HEK293 (cell line): ENCODE results near the gene RACK1.

ENCODE experiments used
- GLIS2 ChIP-seq: fragments of 450-650 bp; formaldehyde crosslinking; IDR thresholded peaks from 2 replicates; pipeline ENCODE4 v1.5.1; 2016; ENCODE audit warnings: missing biosample characterization, missing genetic modification characterization
- MYNN ChIP-seq: fragments of 450-650 bp; formaldehyde crosslinking; IDR thresholded peaks from 2 replicates; pipeline ENCODE4 v1.5.1; 2016; ENCODE audit warnings: missing biosample characterization, missing genetic modification characterization, borderline replicate concordance
- MZF1 ChIP-seq: fragments of 450-650 bp; formaldehyde crosslinking; IDR thresholded peaks from 2 replicates; pipeline ENCODE4 v1.5.1; 2017; ENCODE audit warnings: missing biosample characterization, missing genetic modification characterization, borderline replicate concordance
- SCRT2 ChIP-seq: fragments of 450-650 bp; formaldehyde crosslinking; IDR thresholded peaks from 2 replicates; pipeline ENCODE4 v1.5.1; 2016; ENCODE audit warnings: missing biosample characterization, missing genetic modification characterization
- SP2 ChIP-seq: fragments of 450-650 bp; formaldehyde crosslinking; IDR thresholded peaks from 2 replicates; pipeline ENCODE4 v1.5.1; 2016; ENCODE audit warnings: missing biosample characterization, missing genetic modification characterization
- ZFP41 ChIP-seq: fragments of 450-650 bp; formaldehyde crosslinking; IDR thresholded peaks from 2 replicates; pipeline ENCODE4 v1.5.1; 2016; ENCODE audit warnings: missing biosample characterization, missing genetic modification characterization, borderline replicate concordance
- ZIC2 ChIP-seq: fragments of 450-650 bp; formaldehyde crosslinking; IDR thresholded peaks from 2 replicates; pipeline ENCODE4 v1.5.1; 2016; ENCODE audit warnings: missing biosample characterization, missing genetic modification characterization
- ZNF133 ChIP-seq: fragments of 450-650 bp; formaldehyde crosslinking; IDR thresholded peaks from 2 replicates; pipeline ENCODE4 v1.5.1; 2016; ENCODE audit warnings: missing biosample characterization, missing genetic modification characterization
- ZNF169 ChIP-seq: fragments of 450-650 bp; formaldehyde crosslinking; IDR thresholded peaks from 2 replicates; pipeline ENCODE4 v1.5.1; 2016; ENCODE audit warnings: missing biosample characterization, missing genetic modification characterization
- ZNF211 ChIP-seq: fragments of 450-650 bp; formaldehyde crosslinking; IDR thresholded peaks from 2 replicates; pipeline ENCODE4 v1.5.1; 2016; ENCODE audit warnings: low read depth, missing biosample characterization, missing genetic modification characterization
- ZNF239 ChIP-seq: fragments of 450-650 bp; formaldehyde crosslinking; IDR thresholded peaks from 2 replicates; pipeline ENCODE4 v1.5.1; 2016; ENCODE audit warnings: missing biosample characterization, missing genetic modification characterization
- ZNF335 ChIP-seq: fragments of 450-650 bp; formaldehyde crosslinking; conservative IDR thresholded peaks from 2 replicates; pipeline ENCODE4 v1.5.1; 2016; ENCODE audit warnings: missing biosample characterization, missing genetic modification characterization
- ZNF350 ChIP-seq: fragments of 450-650 bp; formaldehyde crosslinking; IDR thresholded peaks from 2 replicates; pipeline ENCODE4 v1.5.0; 2017; ENCODE audit warnings: missing biosample characterization, mild to moderate bottlenecking, missing genetic modification characterization
- ZNF354C ChIP-seq: fragments of 450-650 bp; formaldehyde crosslinking; IDR thresholded peaks from 2 replicates; pipeline ENCODE4 v1.5.1; 2016; ENCODE audit warnings: missing biosample characterization, missing genetic modification characterization, low read depth, borderline replicate concordance
- ZNF391 ChIP-seq: fragments of 450-650 bp; formaldehyde crosslinking; IDR thresholded peaks from 2 replicates; pipeline ENCODE4 v1.5.1; 2016; ENCODE audit warnings: low read depth, missing biosample characterization, missing genetic modification characterization, borderline replicate concordance
- ZNF600 ChIP-seq: fragments of 450-650 bp; formaldehyde crosslinking; IDR thresholded peaks from 2 replicates; pipeline ENCODE4 v1.5.1; 2016; ENCODE audit warnings: missing biosample characterization, missing genetic modification characterization
- ZNF626 ChIP-seq: fragments of 450-650 bp; sonication (Bioruptor Pico); formaldehyde crosslinking; IDR thresholded peaks from 2 replicates; pipeline ENCODE4 v1.5.1; 2018; ENCODE audit warnings: missing biosample characterization, missing genetic modification characterization, inconsistent platforms
- ZNF776 ChIP-seq: fragments of 450-650 bp; formaldehyde crosslinking; IDR thresholded peaks from 2 replicates; pipeline ENCODE4 v1.5.0; 2017; ENCODE audit warnings: missing biosample characterization, missing genetic modification characterization, borderline replicate concordance
- ZNF830 ChIP-seq: fragments of 450-650 bp; IDR thresholded peaks from 2 replicates; pipeline ENCODE4 v1.5.0; 2018; ENCODE audit warnings: missing biosample characterization, missing genetic modification characterization, low read depth, mild to moderate bottlenecking, moderate library complexity
- ZNF837 ChIP-seq: fragments of 450-650 bp; formaldehyde crosslinking; IDR thresholded peaks from 2 replicates; pipeline ENCODE4 v1.5.1; 2016; ENCODE audit warnings: missing biosample characterization, missing genetic modification characterization
- ZNF843 ChIP-seq: fragments of 450-650 bp; formaldehyde crosslinking; IDR thresholded peaks from 2 replicates; pipeline ENCODE4 v1.5.1; 2016; ENCODE audit warnings: missing biosample characterization, missing genetic modification characterization
- ZSCAN30 ChIP-seq: fragments of 450-650 bp; IDR thresholded peaks from 2 replicates; pipeline ENCODE4 v1.5.1; 2018; ENCODE audit warnings: missing biosample characterization, mild to moderate bottlenecking, missing genetic modification characterization, moderate library complexity
- TF ChIP-seq, protein P1 (sequence below): fragments of 450-650 bp; formaldehyde crosslinking; IDR thresholded peaks from 2 replicates; pipeline ENCODE4 v1.5.1; 2017; ENCODE audit warnings: missing biosample characterization, missing genetic modification characterization
- TF ChIP-seq, protein P2 (sequence below): fragments of 450-650 bp; formaldehyde crosslinking; IDR thresholded peaks from 2 replicates; pipeline ENCODE4 v1.5.1; 2016; ENCODE audit warnings: missing biosample characterization, missing genetic modification characterization
- TF ChIP-seq, protein P3 (sequence below): fragments of 450-650 bp; formaldehyde crosslinking; IDR thresholded peaks from 2 replicates; pipeline ENCODE4 v1.5.1; 2016; ENCODE audit warnings: missing biosample characterization, missing genetic modification characterization
- TF ChIP-seq, protein P4 (sequence below): fragments of 450-650 bp; formaldehyde crosslinking; IDR thresholded peaks from 2 replicates; pipeline ENCODE4 v1.5.1; 2016; ENCODE audit warnings: missing biosample characterization, missing genetic modification characterization
- TF ChIP-seq, protein P5 (sequence below): fragments of 450-650 bp; IDR thresholded peaks from 2 replicates; pipeline ENCODE4 v1.5.1; 2018; ENCODE audit warnings: missing biosample characterization, missing genetic modification characterization
- TF ChIP-seq, protein P6 (sequence below): fragments of 450-650 bp; IDR thresholded peaks from 2 replicates; pipeline ENCODE4 v1.5.1; 2018; ENCODE audit warnings: missing biosample characterization, mild to moderate bottlenecking, missing genetic modification characterization
- TF ChIP-seq, protein P7 (sequence below): IDR thresholded peaks from 2 replicates; pipeline ENCODE4 v1.6.1; 2011; ENCODE audit warnings: mild to moderate bottlenecking, low read depth, low read length, borderline replicate concordance
- TF ChIP-seq, protein P8 (sequence below): fragments of 450-650 bp; formaldehyde crosslinking; IDR thresholded peaks from 2 replicates; pipeline ENCODE4 v1.5.1; 2016; ENCODE audit warnings: missing biosample characterization, missing genetic modification characterization

RACK1 gene

DNA sequence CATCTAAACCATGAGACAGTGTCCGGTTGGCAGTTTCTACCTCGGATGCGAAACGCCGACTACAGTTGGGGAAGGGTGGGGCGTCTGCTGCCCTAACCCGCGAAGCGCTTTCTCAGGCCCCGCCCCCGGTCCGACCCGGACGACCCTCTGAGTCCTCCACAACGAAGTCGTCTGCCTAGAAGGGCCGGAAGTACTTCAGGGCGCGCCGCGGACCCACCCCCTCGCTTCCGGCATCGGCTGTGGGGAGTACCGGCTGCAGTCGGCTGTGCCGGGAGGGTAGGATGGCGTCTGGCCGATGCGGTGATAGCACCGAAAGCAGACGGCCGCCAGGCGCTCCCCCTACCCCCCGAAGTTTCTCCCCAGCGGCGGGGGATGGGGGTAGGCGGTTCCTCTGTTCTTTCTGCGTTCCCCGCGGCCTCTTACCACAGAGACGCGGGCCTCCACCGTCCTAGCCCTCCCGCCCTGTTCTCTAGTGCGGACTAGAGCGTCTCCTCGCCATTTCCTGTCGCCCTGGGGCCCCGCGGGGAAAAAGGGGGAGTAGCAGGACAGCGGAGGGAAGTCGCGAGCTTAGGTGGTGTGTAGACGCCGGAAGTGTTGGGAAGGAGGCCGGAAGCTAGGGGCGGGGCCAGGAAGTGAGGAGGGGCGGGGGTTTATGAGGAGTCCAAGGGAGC, 20.5 kb downstream of the RACK1 start, which contains the start of gene TRIM41 (continued):
- TF ChIP-seq MYNN (tag by site-specific recombination), result 0 out of 2 replicates have a peak, but pooled peaks have one; percentile 46
- TF ChIP-seq, protein P1, sequence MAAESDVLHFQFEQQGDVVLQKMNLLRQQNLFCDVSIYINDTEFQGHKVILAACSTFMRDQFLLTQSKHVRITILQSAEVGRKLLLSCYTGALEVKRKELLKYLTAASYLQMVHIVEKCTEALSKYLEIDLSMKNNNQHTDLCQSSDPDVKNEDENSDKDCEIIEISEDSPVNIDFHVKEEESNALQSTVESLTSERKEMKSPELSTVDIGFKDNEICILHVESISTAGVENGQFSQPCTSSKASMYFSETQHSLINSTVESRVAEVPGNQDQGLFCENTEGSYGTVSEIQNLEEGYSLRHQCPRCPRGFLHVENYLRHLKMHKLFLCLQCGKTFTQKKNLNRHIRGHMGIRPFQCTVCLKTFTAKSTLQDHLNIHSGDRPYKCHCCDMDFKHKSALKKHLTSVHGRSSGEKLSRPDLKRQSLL (tag by site-specific recombination), result 0 out of 2 replicates have a peak, but pooled peaks have one; percentile 28
- TF ChIP-seq MZF1 (tag by site-specific recombination), result peak; percentile 67; the same call in 1 of the 2 replicates
- TF ChIP-seq ZNF133 (tag by site-specific recombination), result no peak
- TF ChIP-seq ZNF354C, result no peak
- TF ChIP-seq ZFP41, result no peak
- TF ChIP-seq SCRT2 (tag by site-specific recombination), result no peak
- TF ChIP-seq SP2, result peak; percentile 91
- peak; percentile 76; the same call in 1 of the 2 replicates for TF ChIP-seq ZSCAN30 (tag by site-specific recombination)
- TF ChIP-seq ZNF830 (tag by site-specific recombination), result no peak
- no peak for TF ChIP-seq ZNF350 (tag by site-specific recombination)
- peak; percentile 61; the same call in 1 of the 2 replicates for TF ChIP-seq ZIC2 (tag by site-specific recombination)
- TF ChIP-seq, protein P2, sequence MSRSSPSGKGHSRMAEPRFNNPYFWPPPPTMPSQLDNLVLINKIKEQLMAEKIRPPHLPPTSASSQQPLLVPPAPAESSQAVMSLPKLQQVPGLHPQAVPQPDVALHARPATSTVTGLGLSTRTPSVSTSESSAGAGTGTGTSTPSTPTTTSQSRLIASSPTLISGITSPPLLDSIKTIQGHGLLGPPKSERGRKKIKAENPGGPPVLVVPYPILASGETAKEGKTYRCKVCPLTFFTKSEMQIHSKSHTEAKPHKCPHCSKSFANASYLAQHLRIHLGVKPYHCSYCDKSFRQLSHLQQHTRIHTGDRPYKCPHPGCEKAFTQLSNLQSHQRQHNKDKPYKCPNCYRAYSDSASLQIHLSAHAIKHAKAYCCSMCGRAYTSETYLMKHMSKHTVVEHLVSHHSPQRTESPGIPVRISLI (tag by site-specific recombination), result no peak
- TF ChIP-seq ZNF776 (tag by site-specific recombination), result no peak
- TF ChIP-seq ZNF211, result no peak
- TF ChIP-seq ZNF626 (tag by site-specific recombination), result no peak
- TF ChIP-seq, protein P3, sequence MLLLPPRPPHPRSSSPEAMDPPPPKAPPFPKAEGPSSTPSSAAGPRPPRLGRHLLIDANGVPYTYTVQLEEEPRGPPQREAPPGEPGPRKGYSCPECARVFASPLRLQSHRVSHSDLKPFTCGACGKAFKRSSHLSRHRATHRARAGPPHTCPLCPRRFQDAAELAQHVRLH (tag by site-specific recombination), result peak; percentile 90
- TF ChIP-seq ZNF335 (tag by site-specific recombination), result peak; percentile 13
- TF ChIP-seq, protein P4, sequence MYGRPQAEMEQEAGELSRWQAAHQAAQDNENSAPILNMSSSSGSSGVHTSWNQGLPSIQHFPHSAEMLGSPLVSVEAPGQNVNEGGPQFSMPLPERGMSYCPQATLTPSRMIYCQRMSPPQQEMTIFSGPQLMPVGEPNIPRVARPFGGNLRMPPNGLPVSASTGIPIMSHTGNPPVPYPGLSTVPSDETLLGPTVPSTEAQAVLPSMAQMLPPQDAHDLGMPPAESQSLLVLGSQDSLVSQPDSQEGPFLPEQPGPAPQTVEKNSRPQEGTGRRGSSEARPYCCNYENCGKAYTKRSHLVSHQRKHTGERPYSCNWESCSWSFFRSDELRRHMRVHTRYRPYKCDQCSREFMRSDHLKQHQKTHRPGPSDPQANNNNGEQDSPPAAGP, result peak; percentile 89
- no peak for TF ChIP-seq ZNF600 (tag by site-specific recombination)
- TF ChIP-seq, protein P5, sequence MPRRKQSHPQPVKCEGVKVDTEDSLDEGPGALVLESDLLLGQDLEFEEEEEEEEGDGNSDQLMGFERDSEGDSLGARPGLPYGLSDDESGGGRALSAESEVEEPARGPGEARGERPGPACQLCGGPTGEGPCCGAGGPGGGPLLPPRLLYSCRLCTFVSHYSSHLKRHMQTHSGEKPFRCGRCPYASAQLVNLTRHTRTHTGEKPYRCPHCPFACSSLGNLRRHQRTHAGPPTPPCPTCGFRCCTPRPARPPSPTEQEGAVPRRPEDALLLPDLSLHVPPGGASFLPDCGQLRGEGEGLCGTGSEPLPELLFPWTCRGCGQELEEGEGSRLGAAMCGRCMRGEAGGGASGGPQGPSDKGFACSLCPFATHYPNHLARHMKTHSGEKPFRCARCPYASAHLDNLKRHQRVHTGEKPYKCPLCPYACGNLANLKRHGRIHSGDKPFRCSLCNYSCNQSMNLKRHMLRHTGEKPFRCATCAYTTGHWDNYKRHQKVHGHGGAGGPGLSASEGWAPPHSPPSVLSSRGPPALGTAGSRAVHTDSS (tag by site-specific recombination), result no peak
- TF ChIP-seq, protein P6, sequence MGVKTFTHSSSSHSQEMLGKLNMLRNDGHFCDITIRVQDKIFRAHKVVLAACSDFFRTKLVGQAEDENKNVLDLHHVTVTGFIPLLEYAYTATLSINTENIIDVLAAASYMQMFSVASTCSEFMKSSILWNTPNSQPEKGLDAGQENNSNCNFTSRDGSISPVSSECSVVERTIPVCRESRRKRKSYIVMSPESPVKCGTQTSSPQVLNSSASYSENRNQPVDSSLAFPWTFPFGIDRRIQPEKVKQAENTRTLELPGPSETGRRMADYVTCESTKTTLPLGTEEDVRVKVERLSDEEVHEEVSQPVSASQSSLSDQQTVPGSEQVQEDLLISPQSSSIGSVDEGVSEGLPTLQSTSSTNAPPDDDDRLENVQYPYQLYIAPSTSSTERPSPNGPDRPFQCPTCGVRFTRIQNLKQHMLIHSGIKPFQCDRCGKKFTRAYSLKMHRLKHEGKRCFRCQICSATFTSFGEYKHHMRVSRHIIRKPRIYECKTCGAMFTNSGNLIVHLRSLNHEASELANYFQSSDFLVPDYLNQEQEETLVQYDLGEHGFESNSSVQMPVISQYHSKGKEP (tag by site-specific recombination), result no peak; the same call in 1 of the 2 replicates
- peak; percentile 70; the same call in 1 of the 2 replicates for TF ChIP-seq ZNF391 (tag by site-specific recombination)
- no peak for TF ChIP-seq ZNF837 (tag by site-specific recombination)
- peak; percentile 64 for TF ChIP-seq GLIS2 (tag by site-specific recombination)
- TF ChIP-seq ZNF169 (tag by site-specific recombination), result no peak
- TF ChIP-seq ZNF239 (tag by site-specific recombination), result no peak
- TF ChIP-seq ZNF843, result peak; percentile 54; the same call in 1 of the 2 replicates
- TF ChIP-seq, protein P7, sequence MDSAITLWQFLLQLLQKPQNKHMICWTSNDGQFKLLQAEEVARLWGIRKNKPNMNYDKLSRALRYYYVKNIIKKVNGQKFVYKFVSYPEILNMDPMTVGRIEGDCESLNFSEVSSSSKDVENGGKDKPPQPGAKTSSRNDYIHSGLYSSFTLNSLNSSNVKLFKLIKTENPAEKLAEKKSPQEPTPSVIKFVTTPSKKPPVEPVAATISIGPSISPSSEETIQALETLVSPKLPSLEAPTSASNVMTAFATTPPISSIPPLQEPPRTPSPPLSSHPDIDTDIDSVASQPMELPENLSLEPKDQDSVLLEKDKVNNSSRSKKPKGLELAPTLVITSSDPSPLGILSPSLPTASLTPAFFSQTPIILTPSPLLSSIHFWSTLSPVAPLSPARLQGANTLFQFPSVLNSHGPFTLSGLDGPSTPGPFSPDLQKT, result peak; percentile 91
- TF ChIP-seq, protein P8, sequence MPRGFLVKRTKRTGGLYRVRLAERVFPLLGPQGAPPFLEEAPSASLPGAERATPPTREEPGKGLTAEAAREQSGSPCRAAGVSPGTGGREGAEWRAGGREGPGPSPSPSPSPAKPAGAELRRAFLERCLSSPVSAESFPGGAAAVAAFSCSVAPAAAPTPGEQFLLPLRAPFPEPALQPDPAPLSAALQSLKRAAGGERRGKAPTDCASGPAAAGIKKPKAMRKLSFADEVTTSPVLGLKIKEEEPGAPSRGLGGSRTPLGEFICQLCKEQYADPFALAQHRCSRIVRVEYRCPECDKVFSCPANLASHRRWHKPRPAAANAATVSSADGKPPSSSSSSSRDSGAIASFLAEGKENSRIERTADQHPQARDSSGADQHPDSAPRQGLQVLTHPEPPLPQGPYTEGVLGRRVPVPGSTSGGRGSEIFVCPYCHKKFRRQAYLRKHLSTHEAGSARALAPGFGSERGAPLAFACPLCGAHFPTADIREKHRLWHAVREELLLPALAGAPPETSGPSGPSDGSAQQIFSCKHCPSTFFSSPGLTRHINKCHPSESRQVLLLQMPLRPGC, result peak; percentile 82
